Esophagus muscularis mucosa (tissue), 4 donors: Measurements from ENCODE around the gene UGGT1. TPM values are rescaled to one million over a fixed set of nuclear protein-coding genes. Genes with fewer than 3 reads are reported as not detected.

Experiments
- DNase-seq: peaks from one replicate; pipeline ENCODE4 v3.0.0-alpha.2; 2017; ENCODE audit errors: extremely low spot score
- H3K27ac ChIP-seq, 4 donors: fragments of 200-600 bp; sonication (generic); replicated peaks in 1 of 4; 1 replicate in 3 of 4; 2 replicates in 1 of 4; pipeline ENCODE4 v1.5.1; 2016 to 2019; ENCODE audit warnings: mild to moderate bottlenecking in 1 of 4
- H3K27me3 ChIP-seq, 4 donors: fragments of 200-600 bp; sonication (generic); one replicate each; pipeline versions ENCODE4 v1.5.1 to v1.6.0; 2016 to 2019
- H3K36me3 ChIP-seq, 4 donors: fragments of 200-600 bp; sonication (generic); one replicate each; pipeline ENCODE4 v1.5.1; 2016 to 2019
- H3K4me1 ChIP-seq, 4 donors: fragments of 200-600 bp; sonication (generic); one replicate each; pipeline ENCODE4 v1.5.1; 2016 to 2019
- H3K4me3 ChIP-seq, 4 donors: fragments of 200-600 bp; sonication (generic); 1 replicate in 2 of 4; 2 replicates in 2 of 4; pipeline ENCODE4 v1.5.1; 2016 to 2019; ENCODE audit warnings: mild to moderate bottlenecking in 4 of 4, moderate library complexity in 1 of 4
- H3K9me3 ChIP-seq, 4 donors: fragments of 200-600 bp; sonication (generic); 1 replicate in 3 of 4; 2 replicates in 1 of 4; pipeline ENCODE4 v1.5.1; 2016 to 2019
- EP300 ChIP-seq: sonication (generic); formaldehyde crosslinking; IDR thresholded peaks from one replicate; pipeline ENCODE4 v1.6.1; 2017; ENCODE audit warnings: antibody characterized with exemption
- POLR2A ChIP-seq: fragments of 450-650 bp; IDR thresholded peaks from one replicate; pipeline ENCODE4 v1.6.1; 2017; ENCODE audit warnings: antibody characterized with exemption, moderate library complexity, mild to moderate bottlenecking, low read depth
- POLR2AphosphoS5 ChIP-seq, 2 donors: sonication (generic); formaldehyde crosslinking; IDR thresholded peaks; one replicate each; pipeline ENCODE4 v1.6.1; 2017; ENCODE audit warnings: antibody characterized with exemption in 2 of 2
- WGBS: methylation state at CpG from one replicate; pipeline ENCODE4 v1.1.5; 2018; 5-methylcytosine and 5-hydroxymethylcytosine counted together
- intact Hi-C: fragments of 100-400 bp; cut with DNase I; formaldehyde crosslinking; loops from one replicate; pipeline ENCODE4 v1.15.1; 2023
- total RNA-seq, 4 donors: library from RNA; depleted of rRNA; stranded (reverse); fragments of >200 nt; gene quantifications; one replicate each; pipeline versions ENCODE4 v1.1.0 to v1.2.1, GENCODE V29; 2016
- TF ChIP-seq, protein P1 (sequence below), 3 experiments: fragments of 200-600 bp in 2 of 3; fragments of 450-650 bp in 1 of 3; sonication (generic) in 2 of 3; IDR thresholded peaks; one replicate each; pipeline ENCODE4 v1.5.1; 2017 to 2019; ENCODE audit warnings: antibody characterized with exemption in 3 of 3, mild to moderate bottlenecking in 2 of 3, moderate library complexity in 1 of 3

Gene UGGT1
- total RNA-seq, 4 donors from 2014 or later, result 27.0 to 32.4 (median 27.6) TPM

GRCh38 chr2:128115921-128116623 lies 25.1 kb downstream of the UGGT1 start:
- H3K36me3 ChIP-seq, result peaks cover 42 to 91% (median 77%) of the 10 kb centered on the region in 4 donors
- no peaks in the 10 kb centered on the region for H3K4me1 ChIP-seq
- H3K9me3 ChIP-seq, result no peaks in the 10 kb centered on the region
- H3K27me3 ChIP-seq, result no peaks in the 10 kb centered on the region
- TF ChIP-seq POLR2AphosphoS5 (IDR thresholded peaks at IDR 0.05) (no peak), POLR2A (no peak), EP300 (no peak)
- TF ChIP-seq, protein P1, sequence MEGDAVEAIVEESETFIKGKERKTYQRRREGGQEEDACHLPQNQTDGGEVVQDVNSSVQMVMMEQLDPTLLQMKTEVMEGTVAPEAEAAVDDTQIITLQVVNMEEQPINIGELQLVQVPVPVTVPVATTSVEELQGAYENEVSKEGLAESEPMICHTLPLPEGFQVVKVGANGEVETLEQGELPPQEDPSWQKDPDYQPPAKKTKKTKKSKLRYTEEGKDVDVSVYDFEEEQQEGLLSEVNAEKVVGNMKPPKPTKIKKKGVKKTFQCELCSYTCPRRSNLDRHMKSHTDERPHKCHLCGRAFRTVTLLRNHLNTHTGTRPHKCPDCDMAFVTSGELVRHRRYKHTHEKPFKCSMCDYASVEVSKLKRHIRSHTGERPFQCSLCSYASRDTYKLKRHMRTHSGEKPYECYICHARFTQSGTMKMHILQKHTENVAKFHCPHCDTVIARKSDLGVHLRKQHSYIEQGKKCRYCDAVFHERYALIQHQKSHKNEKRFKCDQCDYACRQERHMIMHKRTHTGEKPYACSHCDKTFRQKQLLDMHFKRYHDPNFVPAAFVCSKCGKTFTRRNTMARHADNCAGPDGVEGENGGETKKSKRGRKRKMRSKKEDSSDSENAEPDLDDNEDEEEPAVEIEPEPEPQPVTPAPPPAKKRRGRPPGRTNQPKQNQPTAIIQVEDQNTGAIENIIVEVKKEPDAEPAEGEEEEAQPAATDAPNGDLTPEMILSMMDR (IDR thresholded peaks at IDR 0.05), result no peak
- no peak overlapping the region for H3K4me3 ChIP-seq
- 84% methylated on average over 8 of the region's 8 CpGs for WGBS
- intact Hi-C loops, result no loop called here
- no peak overlapping the region for H3K27ac ChIP-seq
- no peak for DNase-seq

DNA sequence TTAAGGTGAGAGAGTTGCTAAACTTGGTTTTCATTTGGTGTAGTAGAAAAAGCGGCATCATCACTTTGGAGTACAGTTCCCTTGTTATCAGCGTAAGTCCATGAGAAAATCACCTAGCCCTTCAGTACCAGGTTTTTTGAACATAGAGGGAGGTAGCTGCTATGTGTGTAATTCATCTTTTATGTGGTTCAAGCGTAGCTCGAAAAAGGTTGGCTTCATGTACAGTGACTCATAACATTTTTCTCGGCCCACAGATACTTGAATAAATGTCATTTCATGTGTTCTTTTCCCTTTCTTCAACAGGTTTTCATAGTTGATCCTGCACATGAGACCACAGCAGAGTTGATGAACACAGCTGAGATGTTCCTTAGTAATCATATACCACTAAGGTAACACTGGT lies 43.6 kb downstream of the UGGT1 start:
- DNase-seq, result no peak
- no peaks in the 10 kb centered on the region for H3K27me3 ChIP-seq
- H3K27ac ChIP-seq, result no peak overlapping the region
- H3K36me3 ChIP-seq, result peaks cover 66 to 99% (median 91%) of the 10 kb centered on the region in 4 donors
- TF ChIP-seq POLR2AphosphoS5 (IDR thresholded peaks at IDR 0.05) (no peak), EP300 (no peak), POLR2A (no peak)
- TF ChIP-seq, protein P1 (IDR thresholded peaks at IDR 0.05), result no peak
- H3K4me1 ChIP-seq, result no peaks in the 10 kb centered on the region
- 93% methylated on average over 5 of the region's 5 CpGs for WGBS
- H3K4me3 ChIP-seq, result no peak overlapping the region
- intact Hi-C loops, result no loop called here
- no peaks in the 10 kb centered on the region for H3K9me3 ChIP-seq

DNA sequence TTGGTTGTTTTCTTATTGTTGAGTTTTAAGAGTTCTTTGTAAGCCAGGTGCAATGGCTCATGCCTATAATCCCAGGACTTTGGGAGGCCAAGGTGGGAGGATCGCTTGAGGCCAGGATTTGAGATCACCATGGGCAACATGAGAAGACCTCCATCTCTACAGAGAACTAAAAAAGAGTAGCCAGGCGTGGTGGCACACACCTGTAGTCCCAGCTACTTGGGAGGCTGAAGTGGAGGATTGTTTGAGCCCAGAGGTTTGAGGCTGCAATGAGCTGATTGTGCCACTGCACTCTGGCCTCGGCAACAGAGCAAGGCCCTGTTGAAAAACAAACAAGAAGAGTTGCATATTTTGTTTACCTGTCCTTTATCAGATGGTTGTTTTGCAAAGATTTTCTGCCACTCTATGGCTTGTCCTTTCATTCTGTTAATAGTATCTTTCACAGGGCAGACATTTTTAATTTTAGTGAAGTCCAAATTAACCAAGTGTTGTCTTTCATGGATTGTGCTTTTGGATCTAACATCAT lies 46.2 kb downstream of the UGGT1 start:
- 100% methylated on average over 3 of the region's 3 CpGs for WGBS
- Histone ChIP-seq H3K27ac (no peak overlapping the region), H3K9me3 (no peaks in the 10 kb centered on the region), H3K4me3 (no peak overlapping the region), H3K36me3 (peaks cover 75 to 99% (median 90%) of the 10 kb centered on the region in 4 donors), H3K27me3 (no peaks in the 10 kb centered on the region), H3K4me1 (no peaks in the 10 kb centered on the region)
- TF ChIP-seq, protein P1 (IDR thresholded peaks at IDR 0.05), result no peak
- TF ChIP-seq POLR2A, result no peak
- TF ChIP-seq POLR2AphosphoS5 (IDR thresholded peaks at IDR 0.05), result no peak
- TF ChIP-seq EP300, result no peak
- intact Hi-C loops, result no loop called here
- no peak for DNase-seq

- 88% methylated on average over 8 of the region's 9 CpGs for WGBS
- Histone ChIP-seq H3K4me1 (no peaks in the 10 kb centered on the region), H3K27ac (no peak overlapping the region), H3K4me3 (no peak overlapping the region), H3K9me3 (no peaks in the 10 kb centered on the region), H3K36me3 (peaks cover 60 to 98% (median 78%) of the 10 kb centered on the region in 4 donors), H3K27me3 (no peaks in the 10 kb centered on the region)
- no peak for TF ChIP-seq POLR2A
- TF ChIP-seq EP300, result no peak
- no peak for TF ChIP-seq POLR2AphosphoS5 (IDR thresholded peaks at IDR 0.05)
- TF ChIP-seq, protein P1 (IDR thresholded peaks at IDR 0.05), result no peak
- intact Hi-C loops, result no loop called here
- DNase-seq, result no peak
Observed at GRCh38 chr2:128139624-128140023, 48.6 kb downstream of the UGGT1 start.
